ENCODE data around the gene DBNL. TPM values are rescaled to one million over a fixed set of nuclear protein-coding genes. Genes with fewer than 3 reads are reported as not detected.

DBNL gene
- total and polyA plus RNA-seq, 7 donors = 76.7 to 149 (median 91.9) TPM

- peaks cover 0 to 12% (median 0%) of the 10 kb centered on the region in 4 donors for H3K4me1 ChIP-seq
- no peaks in the 10 kb centered on the region for H3K36me3 ChIP-seq
- DNase-seq = no peak
- no peak overlapping the region for H3K4me3 ChIP-seq
- H3K9me3 ChIP-seq = no peaks in the 10 kb centered on the region
- 56 to 76% methylated on average over 9 of the region's 9 CpGs for WGBS, 2 donors
- intact Hi-C loops (cut with DNase I) = no loop called here
- H3K27me3 ChIP-seq = no peaks in the 10 kb centered on the region
- H3K27ac ChIP-seq = peak overlapping the region in 1 of 4 donors; percentile 18
- TF ChIP-seq EP300 (IDR thresholded peaks at IDR 0.05) (no peak), POLR2AphosphoS5 (IDR thresholded peaks at IDR 0.05) (no peak), POLR2A (IDR thresholded peaks at IDR 0.05) (no peak), CTCF (IDR thresholded peaks at IDR 0.05) (no peak)
Measured at GRCh38 chr7:44097064-44097932, 52.8 kb downstream of the DBNL start.

GRCh38 chr7:44098092-44099068 lies 53.9 kb downstream of the DBNL start:
- Histone ChIP-seq H3K4me3 (no peak overlapping the region), H3K36me3 (no peaks in the 10 kb centered on the region), H3K4me1 (peaks cover 0 to 12% (median 0%) of the 10 kb centered on the region in 4 donors), H3K9me3 (no peaks in the 10 kb centered on the region), H3K27ac (no peak overlapping the region), H3K27me3 (peaks cover 0 to under 1% (median 0%) of the 10 kb centered on the region in 3 donors)
- WGBS, 2 donors = 82 to 90% methylated on average over 6 of the region's 6 CpGs
- intact Hi-C loops (cut with DNase I) = no loop called here
- DNase-seq = no peak
- no peak for TF ChIP-seq EP300 (IDR thresholded peaks at IDR 0.05)
- TF ChIP-seq POLR2A (IDR thresholded peaks at IDR 0.05) = no peak
- no peak for TF ChIP-seq CTCF (IDR thresholded peaks at IDR 0.05)
- no peak for TF ChIP-seq POLR2AphosphoS5 (IDR thresholded peaks at IDR 0.05)

- Histone ChIP-seq H3K4me1 (peaks cover 0 to 11% (median 5%) of the 10 kb centered on the region in 4 donors), H3K27ac (peak overlapping the region in 1 of 4 donors; percentile 61), H3K4me3 (no peak overlapping the region), H3K36me3 (no peaks in the 10 kb centered on the region), H3K9me3 (no peaks in the 10 kb centered on the region), H3K27me3 (peaks cover 3 to 13% (median 9%) of the 10 kb centered on the region in 3 donors)
- intact Hi-C loops (cut with DNase I) = no loop called here
- TF ChIP-seq POLR2AphosphoS5 (IDR thresholded peaks at IDR 0.05) = no peak
- no peak for TF ChIP-seq POLR2A (IDR thresholded peaks at IDR 0.05)
- TF ChIP-seq CTCF (IDR thresholded peaks at IDR 0.05) = no peak
- TF ChIP-seq EP300 (IDR thresholded peaks at IDR 0.05) = no peak
- DNase-seq = no peak
- WGBS, 2 donors = 48 to 64% methylated on average over 4 of the region's 4 CpGs
Measured at GRCh38 chr7:44099669-44100068, 55.2 kb downstream of the DBNL start.

- WGBS, 2 donors = 52 to 65% methylated on average over 10 of the region's 10 CpGs
- DNase-seq = peak; percentile 65
- Histone ChIP-seq H3K36me3 (no peaks in the 10 kb centered on the region), H3K4me1 (peaks cover 0 to 15% (median 12%) of the 10 kb centered on the region in 4 donors), H3K4me3 (no peak overlapping the region), H3K9me3 (no peaks in the 10 kb centered on the region), H3K27ac (peak overlapping the region; percentile 55 to 91 (median 60)), H3K27me3 (peaks cover 5 to 21% (median 14%) of the 10 kb centered on the region in 3 donors)
- intact Hi-C loops (cut with DNase I) = no loop called here
- TF ChIP-seq POLR2A (IDR thresholded peaks at IDR 0.05) (no peak), EP300 (IDR thresholded peaks at IDR 0.05) (no peak), CTCF (IDR thresholded peaks at IDR 0.05) (no peak), POLR2AphosphoS5 (IDR thresholded peaks at IDR 0.05) (no peak)
Measured at GRCh38 chr7:44100458-44101302, 56.2 kb downstream of the DBNL start.
